HG03571 (cell line): ENCODE results near the gene PSMF1.

Experiments used
- ATAC-seq: cut with Tn5 transposase; IDR thresholded peaks from one replicate; pipeline ENCODE4 v1.9.1; 2021; ENCODE audit not compliant: unreplicated experiment

The PSMF1 gene, protein sequence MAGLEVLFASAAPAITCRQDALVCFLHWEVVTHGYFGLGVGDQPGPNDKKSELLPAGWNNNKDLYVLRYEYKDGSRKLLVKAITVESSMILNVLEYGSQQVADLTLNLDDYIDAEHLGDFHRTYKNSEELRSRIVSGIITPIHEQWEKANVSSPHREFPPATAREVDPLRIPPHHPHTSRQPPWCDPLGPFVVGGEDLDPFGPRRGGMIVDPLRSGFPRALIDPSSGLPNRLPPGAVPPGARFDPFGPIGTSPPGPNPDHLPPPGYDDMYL

DNA sequence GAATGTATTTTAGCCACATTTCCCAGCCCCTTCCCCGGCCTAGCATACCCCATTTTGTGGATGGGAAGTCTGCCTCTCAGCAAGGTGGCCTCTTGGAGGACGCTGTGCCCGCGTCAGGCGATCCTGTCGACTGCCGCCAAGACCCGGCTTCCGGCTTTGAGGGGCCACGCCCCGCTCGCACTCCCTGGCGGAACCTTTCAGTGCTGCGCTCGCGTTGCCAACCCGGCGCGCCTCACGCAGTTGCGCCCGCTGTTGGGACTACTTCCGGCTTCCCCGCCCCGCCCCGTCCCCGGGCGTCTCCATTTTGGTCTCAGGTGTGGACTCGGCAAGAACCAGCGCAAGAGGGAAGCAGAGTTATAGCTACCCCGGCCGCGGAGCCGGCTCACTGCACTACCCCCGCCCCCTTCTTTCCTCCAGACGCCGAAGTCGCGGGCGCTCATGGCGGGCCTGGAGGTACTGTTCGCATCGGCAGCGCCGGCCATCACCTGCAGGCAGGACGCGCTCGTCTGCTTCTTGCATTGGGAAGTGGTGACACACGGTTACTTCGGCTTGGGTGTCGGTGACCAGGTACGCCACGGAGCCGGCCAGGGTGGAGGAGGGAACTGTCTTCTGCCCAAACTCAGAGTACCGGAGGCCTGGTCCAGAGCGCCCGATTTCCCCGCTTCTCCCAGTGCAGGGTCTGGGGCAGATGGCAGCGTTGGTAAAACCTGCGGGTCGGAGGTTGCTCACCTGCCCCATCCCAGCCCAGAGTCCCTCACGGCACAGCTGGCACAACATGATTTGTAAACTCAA is at the start of gene PSMF1:
PSMF1 (plus strand) TSS at position 267 of the 792 bp plus-strand sequence; CDS start at position 439, 172 bp downstream.
- peak; percentile 94 for ATAC-seq

DNA sequence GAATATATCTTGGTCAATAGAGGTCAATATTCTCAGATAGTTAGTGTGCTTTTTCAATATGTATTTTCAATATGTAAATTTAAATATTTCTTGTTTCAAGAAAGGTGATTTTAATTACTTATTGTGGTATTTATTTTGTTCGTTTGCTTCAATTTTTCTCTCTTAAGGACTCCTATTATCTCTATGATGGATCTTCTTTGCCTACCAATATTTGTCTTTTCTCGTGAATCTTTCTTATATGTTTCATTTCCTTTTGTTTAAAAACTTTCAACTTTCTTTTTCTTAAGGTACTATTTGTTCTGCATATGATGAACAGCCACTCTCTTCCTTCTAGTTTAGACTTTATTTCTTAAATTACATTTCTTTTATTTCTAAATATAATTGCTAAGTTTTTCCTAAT is 46.1 kb upstream of the PSMF1 start:
- ATAC-seq, result no peak

DNA sequence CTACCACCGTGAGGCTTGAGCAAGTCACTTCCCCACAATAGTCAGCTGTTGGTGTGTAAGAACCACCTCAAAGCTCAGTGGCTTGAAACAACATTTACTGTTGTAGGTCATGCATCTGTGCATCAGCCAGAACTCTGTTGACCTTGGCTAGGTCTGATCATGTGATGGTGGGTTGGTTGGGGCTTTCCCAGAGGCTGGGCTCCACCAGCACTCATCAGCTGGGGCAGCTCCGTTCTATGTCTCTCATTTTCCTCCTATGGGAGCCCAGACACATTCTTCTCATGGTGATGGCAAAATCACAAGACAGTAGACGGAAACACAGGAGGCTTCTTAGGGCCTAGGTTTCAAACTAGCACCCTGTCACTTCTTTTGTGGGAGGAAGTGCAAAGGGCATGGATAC is 42.8 kb upstream of the PSMF1 start:
- ATAC-seq, result no peak

DNA sequence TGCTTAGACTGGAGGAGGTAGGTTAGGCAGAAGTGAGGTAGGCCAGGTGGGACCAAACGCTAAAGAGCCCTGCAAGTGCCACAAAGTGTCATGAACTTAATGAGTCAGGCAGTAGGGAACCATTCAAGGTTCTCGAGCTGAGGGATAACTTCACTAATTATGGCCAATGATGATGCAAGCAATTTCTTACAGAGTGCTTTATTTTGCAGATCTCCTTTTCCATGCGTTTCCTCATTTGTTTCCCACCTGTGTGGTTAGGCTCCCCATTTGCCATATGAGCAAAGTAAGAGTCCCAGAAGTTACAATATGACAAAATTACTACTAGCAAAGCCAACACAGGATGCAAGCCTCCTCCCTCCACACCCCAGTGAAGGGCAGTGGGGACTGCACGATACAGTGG is 36.5 kb upstream of the PSMF1 start:
- ATAC-seq, result no peak

DNA sequence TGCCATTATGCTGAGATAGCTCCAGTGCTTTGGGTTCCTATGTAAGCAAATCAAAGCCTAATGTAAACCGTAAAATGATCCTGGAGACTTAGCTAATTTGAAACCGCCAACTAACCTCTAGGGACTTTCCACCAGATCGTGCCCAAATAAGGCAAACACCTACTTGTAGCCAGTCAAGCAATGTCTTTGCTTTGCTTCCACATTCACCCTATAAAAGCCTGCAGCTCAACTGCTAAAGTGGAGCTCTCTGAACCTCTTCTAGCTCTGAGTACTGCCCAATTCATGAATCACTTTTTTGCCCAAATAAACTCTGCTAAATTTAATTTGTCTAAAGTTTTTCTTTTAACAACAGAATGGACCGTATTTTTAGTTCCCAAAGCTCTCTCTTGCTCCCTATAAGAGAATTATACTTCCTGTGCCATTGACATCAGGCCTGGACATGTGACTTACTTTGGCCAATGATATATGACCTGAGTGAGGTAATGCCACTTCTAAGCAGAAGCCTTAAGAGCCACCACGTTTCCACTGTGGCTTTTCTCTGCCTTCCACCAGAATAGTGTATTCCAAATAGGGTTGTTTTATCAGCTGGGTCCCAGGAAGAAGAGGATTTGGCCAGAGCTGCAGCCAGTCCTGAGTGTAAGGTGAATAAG is 34.8 kb upstream of the PSMF1 start:
- no peak for ATAC-seq

DNA sequence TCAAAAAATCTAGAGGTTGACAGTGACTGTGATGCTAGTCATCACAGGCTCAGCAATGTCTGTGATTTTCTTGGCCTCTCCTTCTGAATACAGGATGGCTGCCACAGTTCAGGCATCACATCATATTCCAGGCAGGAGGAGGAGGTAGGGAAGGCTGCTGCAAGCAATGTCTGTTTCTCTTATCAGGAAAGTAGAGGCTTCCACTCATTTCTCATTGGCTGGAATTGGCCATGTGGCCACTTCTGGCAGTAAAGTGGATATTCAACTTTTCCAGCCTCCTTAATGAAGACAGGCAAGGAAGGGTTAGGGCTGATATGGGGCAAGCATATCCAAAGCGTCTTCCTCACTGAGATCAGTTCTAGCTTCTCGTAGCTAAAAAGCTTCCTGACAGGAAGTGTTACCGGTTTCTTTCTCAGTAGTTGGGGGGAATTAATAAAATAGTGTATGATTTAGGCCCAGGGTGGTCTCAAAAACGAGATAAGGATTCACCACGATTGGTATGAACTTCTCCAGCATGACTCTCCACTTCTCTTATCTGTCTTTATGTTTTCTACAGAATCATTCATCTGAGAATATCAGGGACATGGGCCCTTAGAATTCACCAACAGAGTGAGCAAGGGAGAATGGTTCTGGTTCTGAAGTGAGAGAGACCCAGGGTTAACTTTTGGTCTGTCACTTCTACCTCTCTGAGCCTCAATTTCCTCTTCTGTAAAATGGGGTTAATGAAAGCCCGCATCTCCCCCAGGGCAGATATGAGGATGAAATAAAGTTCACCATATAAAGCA is 32.7 kb upstream of the PSMF1 start:
- ATAC-seq, result no peak

DNA sequence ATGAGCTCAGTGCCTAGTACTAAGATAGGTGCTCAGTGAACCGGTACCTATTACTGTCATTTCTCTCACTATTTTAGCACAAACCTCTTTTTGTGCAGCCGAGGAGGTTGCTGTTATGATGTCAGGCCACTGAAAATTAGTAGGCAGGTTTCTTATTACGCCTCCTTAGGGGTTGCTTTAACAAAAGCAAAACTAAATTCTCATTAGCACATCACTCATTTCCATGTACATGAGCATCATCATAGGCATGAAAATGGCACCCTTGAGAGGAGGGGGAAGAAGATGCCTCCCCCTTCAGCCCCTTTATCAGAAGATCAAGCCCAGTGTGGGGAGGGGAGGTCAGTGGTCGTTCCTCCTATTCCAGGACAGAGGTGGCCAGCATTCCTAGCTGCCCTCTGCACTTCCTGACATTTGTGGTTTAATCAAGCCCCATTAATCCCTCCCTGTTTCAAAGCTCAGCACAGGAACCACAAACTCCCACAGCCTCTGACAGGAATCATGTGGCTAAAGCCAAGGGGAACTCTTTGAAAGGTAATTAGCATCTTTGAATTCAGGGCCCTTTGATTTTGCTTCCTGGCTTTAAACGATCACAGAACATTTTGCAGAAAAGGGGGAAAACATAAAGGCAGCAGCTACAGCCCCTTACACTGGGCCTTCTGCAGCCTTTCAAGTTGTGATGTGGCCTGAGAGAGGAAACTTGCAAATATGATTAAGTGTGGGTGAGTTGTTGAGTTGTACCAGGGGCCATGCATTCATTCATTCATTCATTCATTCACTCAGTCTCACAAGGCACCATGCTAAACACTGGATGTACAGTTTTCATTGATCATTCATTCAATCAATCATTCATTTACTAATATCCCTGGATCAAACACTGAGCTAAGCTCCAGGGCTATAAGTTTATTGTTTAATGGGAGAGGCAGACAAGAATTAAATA is 31.9 kb upstream of the PSMF1 start:
- ATAC-seq, result no peak

DNA sequence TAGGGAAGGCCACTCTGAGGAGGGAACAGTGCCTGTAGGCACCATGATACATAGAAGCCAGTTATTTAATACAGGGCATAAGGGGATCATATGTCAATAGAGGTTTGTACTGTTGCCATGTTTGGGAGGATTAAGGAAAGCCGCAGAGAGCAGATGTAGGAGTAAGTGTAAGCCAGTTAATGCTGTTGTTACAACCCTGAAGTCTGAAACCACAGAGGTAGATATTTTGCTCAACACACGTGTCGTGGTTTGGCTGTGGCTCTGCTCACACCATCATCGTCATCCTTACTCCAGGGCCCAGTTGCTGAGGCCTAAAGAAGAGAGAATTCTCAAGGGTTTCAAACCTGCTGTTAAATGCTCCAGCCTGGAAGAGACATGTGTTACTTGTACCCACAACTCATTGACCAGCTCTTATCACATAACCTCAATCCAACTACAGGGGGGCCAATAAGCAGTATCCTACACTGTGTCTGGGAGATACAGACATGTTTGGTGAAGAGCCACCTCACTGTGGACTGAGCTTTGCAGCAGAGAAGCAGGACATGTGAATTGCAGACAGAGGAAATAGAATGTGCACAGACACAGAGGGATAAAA is 31.0 kb upstream of the PSMF1 start:
- no peak for ATAC-seq

DNA sequence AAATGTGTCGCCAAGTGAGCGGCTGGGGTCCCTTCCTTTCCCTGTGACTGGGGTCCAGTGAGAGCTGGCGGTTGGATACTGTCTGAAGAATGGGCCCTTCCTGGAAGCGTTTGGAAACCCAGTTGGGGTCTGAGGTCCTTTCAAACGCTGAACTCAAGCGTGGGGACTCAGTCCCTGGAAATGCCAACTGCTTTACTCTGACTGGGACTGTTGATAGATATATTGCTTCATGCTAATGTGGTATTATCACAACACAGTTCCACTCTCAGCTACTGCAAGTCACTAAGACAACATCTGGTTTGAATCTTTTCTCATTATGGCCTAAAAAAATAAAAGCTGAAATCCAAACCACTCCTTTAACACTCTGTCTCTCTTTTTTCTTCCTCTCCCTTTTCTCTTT is 23.7 kb upstream of the PSMF1 start:
- ATAC-seq, result no peak

DNA sequence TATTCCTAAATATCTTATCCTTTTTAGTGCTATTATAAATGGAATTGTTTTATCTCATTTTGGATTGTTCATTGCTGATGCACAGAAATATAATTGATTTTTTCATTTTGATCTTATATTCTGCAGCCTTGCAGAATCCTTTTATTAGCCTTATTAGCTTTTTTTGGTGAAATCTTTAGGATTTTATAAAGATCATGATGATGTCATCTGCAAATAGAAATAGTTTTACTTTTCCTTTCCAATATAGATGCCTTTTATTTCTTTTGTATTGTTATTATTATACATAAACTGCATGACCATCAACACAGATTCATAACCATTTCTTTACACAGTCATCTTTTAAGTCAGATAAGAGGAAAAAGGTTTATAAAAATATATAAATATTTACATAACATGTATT is 16.9 kb upstream of the PSMF1 start:
- ATAC-seq, result no peak

DNA sequence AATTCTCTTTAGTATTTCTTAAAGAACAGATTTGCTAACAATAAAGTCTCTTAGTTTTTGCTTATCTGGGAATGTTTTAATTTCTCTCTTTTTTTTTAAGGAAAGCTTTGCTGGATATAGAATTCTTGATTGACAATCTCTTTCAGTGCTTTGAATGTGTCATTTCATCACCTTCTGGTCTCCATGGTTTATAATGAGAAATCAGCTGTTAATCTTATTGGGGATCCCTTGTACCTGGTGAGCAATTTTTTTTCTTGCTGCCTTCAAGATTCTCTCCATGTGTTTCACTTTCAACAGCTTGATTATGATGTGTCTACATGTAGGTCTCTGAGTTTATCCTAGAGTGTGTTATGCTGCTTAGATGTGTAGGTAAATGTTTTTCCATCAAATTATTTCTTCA is 16.4 kb upstream of the PSMF1 start:
- ATAC-seq, result no peak

DNA sequence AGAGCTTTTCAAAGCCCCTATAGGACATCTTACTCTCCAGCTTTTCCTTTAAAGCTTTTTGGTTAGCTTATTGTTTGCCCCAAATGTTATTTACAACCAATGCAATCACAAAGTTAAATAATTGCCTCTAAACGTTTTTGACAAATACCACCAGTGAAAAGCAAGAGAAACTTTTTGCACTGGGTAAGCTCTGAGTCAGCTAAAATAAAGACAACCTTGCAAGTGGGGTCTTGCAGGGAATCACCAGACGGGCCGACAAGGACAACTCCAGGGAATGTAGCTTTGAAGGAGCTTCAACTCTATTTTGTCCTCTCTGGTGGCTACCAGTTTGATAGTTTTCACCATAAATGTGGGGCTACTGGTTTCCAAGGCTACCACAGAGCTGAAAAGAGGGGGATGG is 14.7 kb upstream of the PSMF1 start:
- no peak for ATAC-seq

DNA sequence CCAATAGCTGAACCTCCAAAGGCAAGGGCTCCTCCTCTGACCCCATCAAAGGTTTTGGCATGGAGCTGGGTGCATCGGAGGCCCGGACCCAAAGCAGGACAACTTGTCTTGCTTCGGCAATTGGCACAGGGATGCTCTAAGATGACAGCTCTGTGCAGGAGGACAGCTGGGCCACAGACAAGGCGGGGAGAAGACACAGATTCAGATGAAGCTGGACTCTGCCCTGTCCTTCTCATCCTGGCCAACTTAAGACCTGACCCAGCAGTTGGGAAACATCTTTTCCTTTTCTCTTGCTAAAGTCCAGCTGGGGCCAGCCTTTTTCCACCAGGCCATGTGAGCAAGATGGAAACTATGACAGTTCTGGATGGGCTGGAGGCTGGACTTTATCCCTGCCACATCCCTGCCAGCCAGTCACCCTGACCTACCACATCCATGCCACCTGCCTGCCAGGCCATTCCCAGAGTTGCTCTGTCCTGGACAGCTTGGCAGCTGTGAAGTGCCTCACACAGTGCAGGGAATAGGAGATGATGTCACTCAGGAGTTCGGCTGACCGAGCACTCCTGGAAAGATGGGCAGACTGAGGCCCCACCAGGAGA is 12.7 kb upstream of the PSMF1 start:
- no peak for ATAC-seq

DNA sequence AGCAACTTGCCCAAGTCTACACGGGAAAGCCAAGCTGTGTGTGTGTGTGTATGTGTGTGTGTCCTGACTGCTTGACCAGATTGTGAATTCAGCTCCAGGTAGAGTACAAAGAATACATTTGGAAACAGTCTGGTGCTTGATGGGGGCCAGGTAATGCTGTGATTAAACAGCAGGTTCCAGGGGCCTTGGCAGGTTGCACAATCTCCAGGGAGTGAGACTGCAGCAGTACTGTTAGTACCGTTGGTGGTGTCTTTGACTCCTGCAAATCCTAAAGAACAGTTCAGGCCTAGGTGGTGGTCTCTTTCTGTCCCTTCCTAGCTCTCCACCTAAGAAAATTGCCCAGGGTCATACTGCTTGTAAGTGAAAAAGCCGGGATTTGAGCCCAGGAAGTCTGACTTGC is 11.2 kb upstream of the PSMF1 start:
- no peak for ATAC-seq

DNA sequence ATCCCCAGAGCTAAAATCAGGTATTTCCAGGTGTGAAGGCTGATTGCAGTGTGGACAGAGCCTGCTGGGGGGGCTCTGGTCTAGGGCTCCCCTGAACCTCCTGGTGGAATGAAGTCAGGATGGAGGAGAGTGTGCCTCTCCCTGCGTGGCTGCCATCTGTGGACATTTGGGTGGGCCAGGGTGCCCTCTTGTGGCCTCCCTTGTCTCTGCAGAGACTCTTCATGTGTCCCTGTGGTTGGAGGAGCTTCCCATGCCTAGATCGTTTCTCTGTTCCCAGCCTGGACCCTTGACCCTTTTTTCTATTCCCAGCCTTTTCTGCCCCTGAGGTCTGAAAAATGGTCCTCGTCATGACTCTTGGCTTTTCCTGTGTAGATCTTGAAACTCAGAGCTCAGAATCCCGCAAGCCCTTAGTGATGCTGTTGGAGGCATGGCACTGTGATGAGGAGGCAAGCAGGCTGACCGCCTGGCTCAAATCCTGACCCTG is 9.9 kb upstream of the PSMF1 start:
- ATAC-seq, result no peak

DNA sequence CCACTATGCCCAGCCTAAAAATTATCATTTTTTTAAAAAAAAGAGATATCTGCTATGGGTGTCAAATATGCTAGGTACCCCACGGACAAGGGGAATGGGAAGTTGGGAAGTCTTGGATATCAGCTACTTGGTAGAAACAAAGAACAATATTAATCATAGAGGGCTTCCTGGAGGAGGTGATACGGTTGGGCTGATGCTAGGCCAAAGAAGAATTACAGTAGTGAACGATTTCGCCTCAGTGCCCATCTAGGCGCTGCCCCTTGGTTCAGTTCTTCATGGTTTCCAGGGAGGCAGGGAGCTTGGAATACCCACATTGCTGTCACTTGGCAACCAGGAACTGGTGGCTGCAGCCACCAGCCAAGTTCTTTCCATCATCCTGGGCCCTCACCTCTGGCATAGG is 5.5 kb upstream of the PSMF1 start:
- ATAC-seq, result no peak

DNA sequence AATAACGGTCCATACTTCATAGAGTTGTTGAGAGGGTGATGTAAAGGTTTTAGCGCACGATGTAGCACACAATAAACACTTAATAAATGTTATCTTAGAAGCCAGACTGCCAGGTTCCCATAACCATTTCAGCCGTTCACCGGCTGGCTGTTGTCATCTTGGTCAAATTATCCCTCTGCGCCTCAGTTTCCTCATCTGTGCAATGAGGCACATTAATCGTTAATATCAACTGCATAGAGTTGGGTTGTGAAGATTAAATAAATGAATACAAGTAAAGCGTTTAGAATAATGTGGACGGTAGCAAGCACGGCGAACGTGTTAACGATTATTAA is 432 bp upstream of the PSMF1 start:
- no peak for ATAC-seq

DNA sequence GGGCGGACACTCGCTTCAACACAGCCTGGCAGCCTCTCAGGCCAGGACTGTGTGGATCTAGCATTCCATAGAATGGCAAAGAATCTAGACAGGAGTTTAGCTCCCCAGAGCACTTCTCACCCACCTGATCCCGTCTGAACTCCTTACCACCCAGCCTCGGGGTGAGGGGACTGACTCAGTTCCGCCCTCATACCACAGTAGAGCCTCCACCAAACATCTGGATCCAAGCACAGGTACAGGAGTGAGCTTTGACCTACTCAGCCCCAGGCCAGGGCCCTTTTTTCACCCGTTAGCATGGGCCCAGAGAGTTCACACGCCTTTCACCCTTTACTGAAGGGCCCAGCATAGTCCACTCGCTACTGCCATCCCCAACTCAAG is 715 bp downstream of the PSMF1 start:
- no peak for ATAC-seq

DNA sequence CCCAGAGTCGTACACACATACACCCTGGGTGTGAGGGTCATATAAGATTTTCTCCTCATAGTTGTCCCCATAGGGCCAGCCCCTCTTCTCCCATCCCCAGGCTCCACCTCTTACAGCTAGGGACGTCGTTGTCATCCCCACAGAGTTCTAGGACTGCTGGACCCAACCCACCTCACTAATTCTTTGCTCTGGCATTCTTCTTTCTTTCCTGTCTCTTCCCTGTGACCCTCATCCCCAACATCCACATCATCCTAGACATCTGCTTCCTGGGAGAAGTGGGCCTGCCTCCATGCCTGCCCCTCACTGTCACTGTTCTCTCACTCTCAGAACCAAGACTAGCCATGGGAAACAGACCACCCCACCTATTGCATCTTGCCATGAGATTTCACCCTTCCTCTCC is 1.1 kb downstream of the PSMF1 start:
- no peak for ATAC-seq

DNA sequence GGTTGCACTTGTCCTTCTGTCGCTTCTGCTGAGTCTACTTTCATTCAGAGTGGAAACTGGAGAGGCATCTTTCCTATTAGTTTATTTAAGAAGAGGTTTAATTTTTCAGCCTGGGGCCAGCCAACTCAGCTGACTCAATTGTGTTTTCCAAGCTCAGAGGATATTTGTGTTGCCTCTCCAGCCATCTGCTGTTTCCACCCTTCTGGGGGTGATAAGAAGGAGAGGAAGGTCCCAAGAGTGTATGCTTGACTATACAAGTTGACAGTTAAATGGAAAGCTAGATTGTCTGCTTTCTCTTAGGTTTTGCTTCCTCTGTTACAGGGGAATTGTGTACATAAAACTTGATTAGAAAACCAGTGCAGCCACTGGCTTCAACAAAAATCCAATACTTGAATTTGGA is 3.0 kb downstream of the PSMF1 start:
- ATAC-seq, result no peak
